H1 (cell line): ENCODE data around the gene GNAO1.

ENCODE experiments used
- CTCF ChIP-seq, 3 experiments: IDR thresholded peaks; 1 replicate in 2 of 3; 2 replicates in 1 of 3; pipeline versions ENCODE4 v1.5.1 to v1.6.1; 2011; ENCODE audit warnings: low read length in 3 of 3, mild to moderate bottlenecking in 3 of 3, inconsistent platforms in 2 of 3, low read depth in 1 of 3, moderate library complexity in 1 of 3; ENCODE audit not compliant: insufficient read depth in 1 of 3; ENCODE audit errors: control extremely low read depth in 1 of 3
- EGR1 ChIP-seq: IDR thresholded peaks from 2 replicates; pipeline ENCODE4 v1.6.1; 2011; ENCODE audit warnings: low read depth, low read length, borderline replicate concordance
- GTF2F1 ChIP-seq: IDR thresholded peaks from 2 replicates; pipeline ENCODE4 v1.6.1; 2012; ENCODE audit warnings: low read depth, low read length, improper control_type of control experiment, borderline replicate concordance
- KDM1A ChIP-seq: fragments of 200-600, 300-600 bp; sonication (generic); IDR thresholded peaks from 2 replicates; pipeline ENCODE4 v1.7.1; 2016; ENCODE audit warnings: mild to moderate bottlenecking, low read length, borderline replicate concordance
- POLR2A ChIP-seq, 2 experiments: IDR thresholded peaks; 1 replicate in 1 of 2; 2 replicates in 1 of 2; pipeline ENCODE4 v1.6.1; 2011; ENCODE audit warnings: low read depth in 2 of 2, low read length in 2 of 2, mild to moderate bottlenecking in 2 of 2; ENCODE audit errors: control extremely low read depth in 1 of 2
- RAD21 ChIP-seq, 2 experiments: IDR thresholded peaks in 1 of 2; conservative IDR thresholded peaks in 1 of 2; 2 replicates each; pipeline ENCODE4 v1.6.1; 2011; ENCODE audit warnings: low read depth in 2 of 2, low read length in 2 of 2, improper control_type of control experiment in 1 of 2, inconsistent platforms in 1 of 2, mild to moderate bottlenecking in 1 of 2, moderate library complexity in 1 of 2
- RNF2 ChIP-seq: fragments of 200-900, 300-1000 bp; sonication (generic); IDR thresholded peaks from 2 replicates; pipeline ENCODE4 v1.7.1; 2016; ENCODE audit warnings: borderline replicate concordance, low read depth, mild to moderate bottlenecking, antibody characterized with exemption, low read length; ENCODE audit not compliant: poor library complexity, severe bottlenecking; ENCODE audit errors: missing control alignments
- RXRA ChIP-seq: IDR thresholded peaks from 2 replicates; pipeline ENCODE4 v1.6.1; 2011; ENCODE audit warnings: low read depth, mild to moderate bottlenecking, low read length, moderate library complexity; ENCODE audit not compliant: insufficient read depth
- SUZ12 ChIP-seq: fragments of 200-600 bp; sonication (generic); IDR thresholded peaks from 2 replicates; pipeline ENCODE4 v1.6.1; 2012; ENCODE audit warnings: mild to moderate bottlenecking, inconsistent platforms, low read length, moderate library complexity, mixed read lengths
- TCF12 ChIP-seq: IDR thresholded peaks from 2 replicates; pipeline ENCODE4 v1.6.1; 2011; ENCODE audit warnings: low read depth, mild to moderate bottlenecking, low read length

GRCh38 chr16:56274369-56274768, 83.1 kb downstream of the GNAO1 start:
- TF ChIP-seq GTF2F1 (no peak), KDM1A (no peak), SUZ12 (no peak), TCF12 (no peak), POLR2A (IDR thresholded peaks at IDR 0.05; ENCODE audit: control extremely low read depth in 1 of 2, low read depth in 2 of 2, low read length in 2 of 2) (no peak), RXRA (no peak), EGR1 (no peak), RNF2 (no peak), RAD21 (IDR thresholded peaks at IDR 0.05 in 1 of 2, conservative IDR thresholded peaks at IDR 0.05 in 1 of 2; ENCODE audit: low read depth in 2 of 2, low read length in 2 of 2) (no peak), CTCF (IDR thresholded peaks at IDR 0.05; ENCODE audit: control extremely low read depth in 1 of 3, insufficient read depth in 1 of 3, low read depth in 1 of 3, low read length in 3 of 3) (no peak)
